GM21723 (cell line): ENCODE data around the gene PAX8.

ENCODE experiments used
- ATAC-seq: cut with Tn5 transposase; IDR thresholded peaks from one replicate; pipeline ENCODE4 v1.9.1; 2021; ENCODE audit warnings: mild to moderate bottlenecking, moderate library complexity; ENCODE audit not compliant: unreplicated experiment

The PAX8 gene

GRCh38 chr2:113224647-113225236, 54.0 kb downstream of the PAX8 start:
- ATAC-seq = no peak

DNA sequence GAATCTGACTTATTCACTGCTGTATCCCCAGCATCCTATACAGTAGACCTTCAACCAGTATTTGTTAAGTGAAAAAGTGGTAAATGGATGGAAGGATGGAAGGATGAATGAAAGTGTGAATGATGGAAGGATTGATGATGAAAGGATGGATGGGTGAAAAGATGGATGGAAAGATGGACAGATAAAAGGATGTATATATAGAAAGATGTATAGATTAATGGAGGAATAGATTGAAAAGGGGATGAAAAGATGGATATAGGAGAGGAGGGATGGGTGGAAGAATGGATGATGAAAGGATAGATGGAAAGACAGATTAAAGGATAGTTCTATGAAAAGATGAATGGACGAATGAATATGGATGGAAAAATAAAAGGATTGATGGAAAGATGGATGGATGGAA, 54.9 kb downstream of the PAX8 start:
- ATAC-seq = no peak

DNA sequence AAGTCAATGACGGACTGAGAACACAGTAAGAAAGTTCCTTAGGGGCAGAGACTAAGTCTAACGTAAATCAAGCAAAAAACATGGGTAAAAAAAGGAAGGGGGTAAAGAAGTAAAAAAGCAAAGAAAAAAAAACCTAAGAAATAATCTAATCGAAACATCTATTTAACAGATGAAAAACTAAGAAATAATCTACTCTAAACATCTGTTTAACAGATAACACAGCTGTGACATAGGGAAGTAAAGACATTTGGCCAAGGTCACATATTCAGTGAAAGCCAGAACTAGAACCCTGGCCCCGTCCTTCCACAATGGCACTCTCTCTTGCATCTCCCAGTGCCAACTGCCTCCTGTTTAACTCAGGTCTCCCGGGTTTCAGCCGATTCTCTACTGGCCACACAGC, 56.9 kb downstream of the PAX8 start:
- no peak for ATAC-seq

GRCh38 chr2:113220970-113221708, 57.6 kb downstream of the PAX8 start:
- no peak for ATAC-seq

- ATAC-seq = no peak
Observed at GRCh38 chr2:113219889-113220641, 58.7 kb downstream of the PAX8 start.

- no peak for ATAC-seq
Observed at GRCh38 chr2:113219525-113219888, 59.2 kb downstream of the PAX8 start.

DNA sequence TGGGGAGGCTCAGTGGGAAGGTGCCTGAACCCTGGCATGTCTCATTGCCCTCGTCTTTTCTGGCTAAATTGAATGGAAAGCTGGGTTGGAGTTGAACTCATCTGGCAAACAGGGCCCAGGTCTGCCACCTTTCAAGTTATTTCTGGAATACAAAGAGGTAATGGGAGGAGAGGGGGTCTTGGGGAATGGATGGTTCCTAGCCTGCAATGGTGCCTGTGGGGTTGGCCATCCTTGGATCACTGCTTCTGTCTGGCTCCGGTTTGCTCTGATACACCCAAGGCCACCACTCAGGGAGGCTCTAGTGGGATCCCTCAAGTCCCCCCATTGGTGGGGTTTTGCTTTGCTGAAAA, 59.7 kb downstream of the PAX8 start:
- no peak for ATAC-seq

DNA sequence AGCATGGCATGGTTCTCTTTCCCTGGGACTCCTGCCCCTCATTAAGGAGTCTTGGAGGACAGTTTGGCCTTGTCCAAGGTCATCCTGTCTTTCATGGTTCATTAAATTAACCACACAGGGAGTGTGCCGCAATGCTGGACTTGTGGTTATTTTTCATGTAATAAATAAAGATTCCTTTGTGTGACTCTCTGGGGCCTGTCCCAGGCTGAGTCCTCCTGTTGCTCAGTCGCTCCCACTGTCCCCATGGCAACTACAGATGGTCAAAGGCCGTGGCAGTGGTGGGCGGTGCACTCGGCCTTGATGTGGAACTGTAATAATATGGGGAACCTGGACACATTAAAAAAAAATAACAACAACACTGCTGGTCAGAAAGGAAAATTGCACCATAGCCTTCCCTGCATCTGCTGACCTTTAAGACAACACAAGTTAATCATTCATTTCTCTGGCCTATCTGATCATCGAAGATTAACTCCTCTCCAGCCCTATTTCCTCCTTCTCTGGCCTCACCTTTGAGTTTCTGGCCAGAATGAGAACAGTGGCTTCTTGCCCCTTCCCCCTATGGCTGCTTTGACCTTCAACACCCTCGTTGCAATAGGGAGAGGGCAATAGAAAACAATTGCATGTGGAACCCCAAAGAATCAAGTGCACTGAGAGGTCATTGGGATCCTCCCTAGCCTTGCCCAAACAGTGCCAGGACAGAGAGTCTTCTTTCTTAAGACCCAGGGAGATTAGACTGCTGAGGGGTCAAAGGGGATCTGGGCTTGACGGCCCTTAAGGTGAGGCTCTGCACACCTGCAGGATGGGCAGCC, 60.2 kb downstream of the PAX8 start:
- no peak for ATAC-seq

DNA sequence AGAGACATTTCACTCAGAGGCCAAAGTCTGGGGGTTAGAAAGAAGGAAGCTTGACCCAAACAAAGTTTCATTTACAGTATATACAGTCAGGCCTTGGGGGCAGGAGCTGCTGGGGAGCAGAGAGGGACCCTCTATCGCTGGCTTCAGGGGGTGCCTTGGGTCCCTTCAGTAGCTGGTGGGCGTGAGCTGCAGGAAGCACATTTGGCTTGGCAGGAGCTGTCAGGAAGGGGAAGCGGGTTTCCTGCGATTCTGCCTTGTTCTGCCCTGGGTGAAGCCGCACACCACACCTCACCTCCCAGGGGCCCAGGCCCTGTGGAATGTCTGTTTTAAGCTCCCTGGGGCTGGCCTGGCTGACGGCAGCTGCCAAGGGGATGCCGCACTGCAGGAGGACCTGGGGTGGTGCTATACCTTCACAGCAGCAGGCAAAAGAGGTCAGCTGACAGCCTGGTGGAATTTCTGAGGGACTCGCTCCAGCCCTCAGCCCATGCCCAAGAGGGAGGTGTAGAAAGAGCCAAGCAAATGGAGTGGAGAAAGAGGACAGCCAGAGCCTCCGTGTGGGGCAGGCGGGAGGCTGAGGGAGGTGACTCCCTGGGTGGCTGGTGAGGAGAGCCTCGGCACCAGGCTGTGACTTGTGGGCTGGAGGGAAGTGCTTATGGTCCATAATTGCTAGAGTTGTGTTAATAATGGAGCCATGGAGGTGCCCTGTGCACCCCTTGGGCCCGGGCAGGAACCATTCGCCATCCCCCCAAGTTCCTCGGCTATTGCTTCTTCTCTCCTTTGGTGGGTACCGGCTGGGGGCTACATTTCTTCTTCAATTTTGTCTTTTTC, 61.1 kb downstream of the PAX8 start:
- ATAC-seq = no peak

DNA sequence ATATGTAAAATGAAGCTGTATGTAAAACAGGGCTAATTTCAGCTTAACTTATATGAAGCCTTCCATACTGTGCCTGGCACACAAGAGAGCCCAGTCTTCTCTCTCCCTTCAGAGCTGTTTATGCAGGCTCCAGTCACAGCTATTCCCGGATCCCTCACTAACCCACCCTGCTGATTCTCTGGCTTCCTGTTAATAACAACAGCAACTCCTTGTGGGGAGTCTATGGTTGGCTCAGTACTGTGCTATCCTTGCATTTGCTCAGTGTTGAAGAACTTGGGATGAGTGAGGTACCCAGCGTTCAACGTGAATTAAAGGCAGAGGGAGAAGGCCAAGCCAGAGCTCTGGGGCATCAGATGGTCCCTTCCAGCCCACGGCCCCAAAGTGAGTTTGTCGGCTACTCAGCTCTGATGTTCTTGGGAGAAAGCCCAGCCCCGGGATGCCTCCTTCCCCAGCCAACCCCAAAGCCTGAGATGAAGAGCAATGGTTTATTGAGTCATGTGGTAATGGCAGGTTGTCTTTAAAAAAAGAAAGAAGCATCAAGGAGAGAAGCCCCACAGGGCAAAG, 61.7 kb downstream of the PAX8 start:
- ATAC-seq = no peak

GRCh38 chr2:113216321-113216720, 62.4 kb downstream of the PAX8 start:
- ATAC-seq = no peak

DNA sequence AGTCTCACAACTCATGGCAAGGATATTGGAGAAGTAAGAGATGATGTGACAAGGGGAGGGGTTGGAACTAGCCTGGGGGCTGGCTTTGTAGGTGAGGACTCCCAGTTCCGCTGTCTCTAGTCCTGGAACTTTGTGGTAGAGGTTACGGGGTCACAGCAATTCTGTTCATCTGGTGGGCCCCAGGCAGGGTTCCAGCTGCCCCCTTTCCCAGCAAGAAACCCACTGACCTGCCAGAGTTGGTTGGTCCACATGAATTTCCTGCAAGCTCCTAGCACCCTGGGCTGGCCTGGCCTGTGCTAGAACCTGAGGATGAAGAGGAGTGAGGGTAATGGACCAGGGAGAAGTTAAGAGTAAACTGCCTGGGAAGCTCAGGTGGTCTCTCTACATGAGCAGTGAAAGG, 63.7 kb downstream of the PAX8 start:
- ATAC-seq = no peak

- no peak for ATAC-seq
Observed at GRCh38 chr2:113214141-113214540, 64.6 kb downstream of the PAX8 start.

DNA sequence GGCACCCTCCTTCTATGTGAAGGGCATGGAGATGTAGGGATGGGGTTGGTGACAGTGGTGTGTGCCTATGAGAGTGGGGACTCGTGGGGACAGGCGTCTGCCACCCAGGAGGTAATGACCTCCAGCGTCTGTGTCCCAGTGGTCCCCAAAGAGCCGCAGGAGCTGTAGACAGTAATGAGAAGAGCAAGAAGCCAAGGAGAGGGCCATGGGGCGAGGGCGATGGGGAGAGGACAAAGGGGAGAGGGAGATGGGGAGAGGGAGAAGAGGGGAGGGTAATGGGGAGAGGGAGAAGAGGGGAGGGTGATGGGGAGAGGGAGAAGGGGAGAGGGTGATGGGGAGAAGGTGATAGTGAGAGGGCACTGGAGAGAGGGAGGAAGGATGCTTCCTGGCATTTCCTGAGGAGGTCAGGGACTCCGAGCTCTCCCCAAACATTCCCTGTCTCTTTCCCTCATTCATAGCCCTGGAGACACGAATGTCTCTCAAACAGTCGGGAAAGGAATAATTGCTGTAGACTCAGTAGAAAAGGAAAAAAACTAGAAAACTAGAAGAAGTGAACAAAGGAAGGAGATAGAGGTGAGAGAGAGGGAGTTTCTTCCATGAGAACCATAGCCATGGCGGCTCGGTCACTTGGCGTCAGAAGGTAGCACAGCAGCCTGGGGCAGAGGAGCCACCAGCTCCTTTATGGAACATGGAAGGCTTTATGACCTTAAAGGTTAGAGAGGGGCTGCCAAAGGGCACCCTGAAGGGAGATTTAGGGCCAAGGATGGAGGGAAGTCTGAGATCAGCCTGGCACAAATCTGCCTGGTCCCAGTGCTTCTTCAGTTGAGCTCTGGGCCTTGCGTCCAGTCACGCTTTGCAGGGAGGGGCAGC, 65.4 kb downstream of the PAX8 start:
- ATAC-seq = no peak

DNA sequence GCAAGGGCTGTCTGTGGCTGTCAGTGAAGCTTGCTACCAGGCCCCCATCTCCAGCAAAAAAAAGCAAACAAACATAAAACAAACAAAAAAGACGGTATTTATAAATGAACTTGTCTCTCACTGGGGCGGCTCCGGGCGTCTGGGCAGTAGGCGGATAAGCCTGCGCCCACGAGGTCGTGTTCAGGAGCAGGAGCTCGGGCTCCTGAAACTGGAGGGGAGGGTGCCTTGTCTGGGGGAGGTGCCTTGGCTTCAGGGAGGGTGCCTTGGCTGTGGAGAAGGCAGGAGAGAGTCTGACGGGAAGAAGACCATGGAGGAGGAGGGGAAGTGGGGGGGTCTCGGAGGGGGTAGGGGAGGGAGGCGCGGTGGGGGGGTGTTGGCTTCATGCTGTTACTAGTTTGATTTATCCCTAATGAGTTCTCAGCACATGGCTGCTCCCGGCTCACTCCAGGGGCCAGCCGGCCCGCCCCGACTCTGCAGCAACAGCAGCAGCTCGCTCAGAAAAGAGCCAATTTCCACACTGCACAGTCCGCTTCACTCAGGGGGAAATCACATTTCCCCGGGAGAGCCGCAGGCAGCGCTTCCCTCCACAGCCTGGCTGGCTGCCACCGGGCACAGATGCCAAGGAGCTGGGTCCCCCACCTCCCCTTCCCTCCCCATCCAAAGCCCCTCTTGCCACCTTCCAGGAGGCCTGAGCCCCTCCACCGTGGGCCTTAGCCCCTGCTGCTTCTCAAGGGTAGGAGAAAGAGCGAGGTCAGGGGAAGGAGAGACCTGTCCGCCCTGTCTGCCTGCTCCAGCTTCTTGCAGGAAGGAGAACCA, 66.3 kb downstream of the PAX8 start:
- ATAC-seq = no peak

- no peak for ATAC-seq
Observed at GRCh38 chr2:113211226-113212105, 67.3 kb downstream of the PAX8 start.

DNA sequence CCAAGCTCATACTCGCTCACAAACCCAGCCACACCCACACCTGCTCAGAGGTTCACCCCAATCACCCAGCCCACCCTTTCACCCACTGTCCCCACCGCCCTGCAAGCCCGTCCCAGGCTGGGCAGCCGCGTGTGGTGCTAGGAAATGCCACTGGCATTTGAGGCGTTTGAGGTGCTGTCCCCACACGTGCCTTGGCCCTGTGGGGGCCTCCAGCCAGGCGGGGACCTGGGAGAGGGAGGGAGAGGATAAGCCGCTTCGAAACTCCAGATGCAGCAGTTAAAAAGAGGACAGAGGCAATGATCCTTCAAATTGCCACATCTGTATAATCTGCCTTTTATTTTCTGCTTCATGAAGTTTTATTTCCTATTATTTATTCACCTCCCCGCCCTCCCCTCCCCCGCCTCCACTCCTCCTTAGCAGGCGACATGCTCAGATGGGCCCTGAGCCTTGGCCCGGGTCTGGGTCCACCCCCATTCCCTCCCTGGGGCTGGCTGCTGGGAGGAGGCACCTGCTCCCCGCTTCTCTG, 69.0 kb downstream of the PAX8 start:
- no peak for ATAC-seq
